CD4-positive, alpha-beta memory T cell (primary cell): ENCODE results near the gene ALK. TPM values are rescaled to one million over a fixed set of nuclear protein-coding genes. Genes with fewer than 3 reads are reported as not detected.

Experiments used
- CTCF ChIA-PET: fragments of 350-600 bp; sonication (Branson Sonifier 250); formaldehyde crosslinking; loops from one replicate; lab custom pipeline; 2021; ENCODE audit warnings: inconsistent platforms; ENCODE audit not compliant: partially characterized antibody; lab: Charles Lee
- POLR2A ChIA-PET: fragments of 350-600 bp; sonication (Branson Sonifier 250); formaldehyde crosslinking; loops from one replicate; lab custom pipeline; 2021; ENCODE audit not compliant: partially characterized antibody; lab: Charles Lee
- DNase-seq, 5 donors: peaks; one replicate each; pipeline versions ENCODE4 v3.0.0 to v3.0.0-alpha.2; 2020 to 2022; ENCODE audit warnings: mixed read lengths in 1 of 5
- H3K27ac ChIP-seq: one replicate; pipeline ENCODE4 v1.7.0; 2013; ENCODE audit warnings: low read depth, low read length
- H3K27me3 ChIP-seq: 2 replicates; pipeline ENCODE4 v1.7.0; 2013; ENCODE audit warnings: mild to moderate bottlenecking, low read length, moderate library complexity; ENCODE audit not compliant: insufficient read depth
- H3K36me3 ChIP-seq: 2 replicates; pipeline ENCODE4 v1.7.0; 2013; ENCODE audit warnings: mild to moderate bottlenecking, low read length, moderate library complexity; ENCODE audit not compliant: insufficient read depth
- H3K4me1 ChIP-seq: 2 replicates; pipeline ENCODE4 v1.7.0; 2013; ENCODE audit warnings: mild to moderate bottlenecking, low read length, moderate library complexity; ENCODE audit not compliant: insufficient read depth
- H3K4me3 ChIP-seq, 2 donors: one replicate each; pipeline ENCODE4 v1.7.0; 2013; ENCODE audit warnings: low read length in 2 of 2, mild to moderate bottlenecking in 1 of 2
- H3K9me3 ChIP-seq, 2 donors: one replicate each; pipeline ENCODE4 v1.7.0; 2013; ENCODE audit warnings: low read length in 2 of 2, control low read depth in 1 of 2; ENCODE audit not compliant: control insufficient read depth in 1 of 2
- H3K27ac Mint-ChIP-seq, 7 donors: one replicate each; pipeline ENCODE4 v1.8.0; 2020 to 2021; ENCODE audit warnings: mixed read lengths in 7 of 7, mild to moderate bottlenecking in 6 of 7, inconsistent platforms in 3 of 7, moderate library complexity in 3 of 7
- H3K27me3 Mint-ChIP-seq, 2 donors: one replicate each; pipeline ENCODE4 v1.8.0; 2020 to 2021; ENCODE audit warnings: mixed read lengths in 2 of 2
- H3K36me3 Mint-ChIP-seq, 2 donors: one replicate each; pipeline ENCODE4 v1.8.0; 2020 to 2021; ENCODE audit warnings: mixed read lengths in 2 of 2, inconsistent platforms in 1 of 2, mild to moderate bottlenecking in 1 of 2
- H3K4me1 Mint-ChIP-seq, 4 donors: one replicate each; pipeline ENCODE4 v1.8.0; 2020 to 2021; ENCODE audit warnings: mixed read lengths in 4 of 4, mild to moderate bottlenecking in 1 of 4
- H3K4me3 Mint-ChIP-seq, 8 donors: one replicate each; pipeline ENCODE4 v1.8.0; 2020 to 2021; ENCODE audit warnings: mixed read lengths in 8 of 8, mild to moderate bottlenecking in 7 of 8, moderate library complexity in 6 of 8, inconsistent platforms in 3 of 8
- H3K9me3 Mint-ChIP-seq, 8 donors: one replicate each; pipeline ENCODE4 v1.8.0; 2020 to 2021; ENCODE audit warnings: mixed read lengths in 8 of 8, mild to moderate bottlenecking in 5 of 8, inconsistent platforms in 3 of 8, moderate library complexity in 1 of 8
- intact Hi-C: fragments of 100-400 bp; cut with micrococcal nuclease; formaldehyde crosslinking; loops from one replicate; pipeline ENCODE4 v1.15.1; 2023
- polyA plus RNA-seq, 2 donors: library from polyadenylated mRNA; unstranded; fragments of 300-500 nt; fragmentation: Illumina TruSeq; gene quantifications; one replicate each; pipeline ENCODE4 v1.2.3, GENCODE V29; 2021
- total RNA-seq, 2 experiments: library from RNA; stranded (reverse); gene quantifications; one replicate each; pipeline ENCODE4 v1.2.3, GENCODE V29; 2021

ALK gene
- total and polyA plus RNA-seq, 4 experiments from 2014 or later: 0.07 TPM; not detected in 3

DNA sequence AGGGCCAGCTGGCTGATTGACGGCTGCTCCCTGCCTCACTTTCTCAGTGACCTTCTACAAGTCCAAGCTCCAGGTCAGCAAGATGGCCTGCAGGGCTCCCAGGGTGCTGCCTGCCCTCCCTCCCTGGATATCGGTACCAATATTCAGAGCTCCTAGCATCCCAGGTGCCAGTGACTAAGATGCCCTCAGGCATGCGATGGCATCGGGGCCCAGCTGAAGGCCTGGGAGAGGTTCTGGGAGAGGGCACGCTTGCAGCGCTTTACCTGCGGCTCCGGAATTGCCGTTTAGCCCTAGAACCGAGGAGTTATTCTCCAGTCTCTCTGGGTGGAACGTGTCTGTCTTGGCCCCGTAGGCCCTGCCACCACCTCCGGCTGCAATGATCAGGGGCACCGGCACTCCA is 689.3 kb downstream of the ALK start:
- peaks cover 10 to 14% of the 10 kb centered on the region in 2 donors for H3K27me3 Mint-ChIP-seq
- no peaks in the 10 kb centered on the region for H3K9me3 ChIP-seq
- H3K27ac Mint-ChIP-seq: no peak overlapping the region
- H3K36me3 Mint-ChIP-seq: no peaks in the 10 kb centered on the region
- no peaks in the 10 kb centered on the region for H3K4me1 ChIP-seq
- H3K27me3 ChIP-seq: no peaks in the 10 kb centered on the region
- POLR2A ChIA-PET: no interaction called here
- H3K4me3 ChIP-seq: no peak overlapping the region
- no peak for DNase-seq
- H3K36me3 ChIP-seq: no peaks in the 10 kb centered on the region
- intact Hi-C loops: no loop called here
- H3K27ac ChIP-seq: no peak overlapping the region
- peaks cover 0 to 1% (median 0%) of the 10 kb centered on the region in 8 donors for H3K9me3 Mint-ChIP-seq
- H3K4me3 Mint-ChIP-seq: no peak overlapping the region
- no peaks in the 10 kb centered on the region for H3K4me1 Mint-ChIP-seq
- CTCF ChIA-PET: no interaction called here

DNA sequence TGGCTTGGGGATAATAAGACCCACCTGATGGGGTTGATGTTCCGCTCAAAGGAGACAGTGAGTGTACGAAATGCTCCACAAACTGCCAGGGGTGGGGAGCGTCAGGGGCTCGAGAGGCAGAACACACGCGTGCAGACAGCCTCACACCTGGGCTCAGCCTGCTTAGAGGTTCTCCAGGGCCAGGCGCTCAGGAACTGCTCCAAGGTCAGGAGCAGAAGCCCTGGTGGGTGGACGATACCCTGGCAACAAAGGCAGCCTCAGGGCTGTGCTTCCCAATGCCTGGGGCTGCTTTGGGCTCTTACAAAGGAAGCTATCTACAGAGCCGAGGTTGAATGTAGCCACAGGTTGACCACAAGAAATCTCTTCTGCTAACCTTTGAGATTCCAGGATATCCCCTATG is 691.7 kb downstream of the ALK start:
- ChIA-PET POLR2A (no interaction called here), CTCF (no interaction called here)
- Histone ChIP-seq H3K36me3 (no peaks in the 10 kb centered on the region), H3K4me3 (no peak overlapping the region), H3K9me3 (no peaks in the 10 kb centered on the region), H3K4me1 (no peaks in the 10 kb centered on the region), H3K27me3 (no peaks in the 10 kb centered on the region), H3K27ac (no peak overlapping the region)
- Mint-ChIP-seq H3K4me3 (no peak overlapping the region), H3K36me3 (no peaks in the 10 kb centered on the region), H3K27me3 (peaks cover 7 to 19% of the 10 kb centered on the region in 2 donors), H3K4me1 (no peaks in the 10 kb centered on the region), H3K27ac (no peak overlapping the region), H3K9me3 (peaks cover 0 to 1% (median 0%) of the 10 kb centered on the region in 8 donors)
- intact Hi-C loops: no loop called here
- DNase-seq: no peak

DNA sequence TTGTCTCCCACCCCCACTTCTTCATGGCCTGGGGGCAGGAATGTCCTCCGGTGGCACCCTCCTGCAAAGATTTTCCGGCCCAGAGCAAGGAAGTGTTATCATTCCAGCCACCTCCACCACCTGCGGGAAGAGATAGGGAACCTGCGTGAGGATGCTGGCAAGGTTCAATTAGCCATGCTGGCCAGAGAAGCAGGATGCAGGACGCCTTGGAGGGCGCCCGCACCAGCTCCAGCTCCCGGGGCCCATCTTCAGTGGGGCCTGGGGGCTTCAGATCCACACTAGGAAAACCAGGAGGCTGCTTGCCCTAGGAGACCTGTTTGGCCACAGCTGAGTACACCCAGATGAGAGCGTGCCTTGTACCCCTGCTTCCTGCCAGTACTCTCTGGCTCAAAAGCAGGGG is 692.4 kb downstream of the ALK start:
- Mint-ChIP-seq H3K9me3 (peaks cover 0 to under 1% (median 0%) of the 10 kb centered on the region in 8 donors), H3K4me3 (no peak overlapping the region), H3K36me3 (no peaks in the 10 kb centered on the region), H3K27ac (no peak overlapping the region), H3K4me1 (no peaks in the 10 kb centered on the region), H3K27me3 (peaks cover 7 to 19% of the 10 kb centered on the region in 2 donors)
- Histone ChIP-seq H3K4me1 (no peaks in the 10 kb centered on the region), H3K9me3 (no peaks in the 10 kb centered on the region), H3K27ac (no peak overlapping the region), H3K27me3 (no peaks in the 10 kb centered on the region), H3K4me3 (no peak overlapping the region), H3K36me3 (no peaks in the 10 kb centered on the region)
- ChIA-PET POLR2A (no interaction called here), CTCF (no interaction called here)
- DNase-seq: no peak
- intact Hi-C loops: no loop called here

GRCh38 chr2:29227935-29228675 is 693.3 kb downstream of the ALK start:
- POLR2A ChIA-PET: no interaction called here
- H3K27me3 Mint-ChIP-seq: peaks cover 4 to 19% of the 10 kb centered on the region in 2 donors

DNA sequence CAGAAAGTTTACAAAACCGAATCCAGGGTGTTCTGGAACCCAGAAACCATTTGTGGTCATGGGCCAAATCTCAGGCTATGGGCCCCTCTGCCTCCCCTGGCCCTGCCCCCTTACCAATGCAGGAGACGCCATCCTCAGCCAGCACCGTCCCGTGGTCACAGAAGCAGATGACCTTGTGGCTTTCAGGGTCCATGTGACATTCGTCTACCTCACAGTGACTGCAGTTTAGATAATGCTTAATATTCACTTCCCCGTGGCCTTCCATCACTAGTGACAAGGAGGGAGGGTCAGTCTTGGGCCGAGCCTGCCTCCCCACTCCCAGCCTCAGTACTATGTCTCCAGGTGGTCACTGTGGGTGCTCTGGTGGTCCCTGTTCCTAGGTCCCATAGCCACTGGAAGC is 694.6 kb downstream of the ALK start:
- ChIA-PET POLR2A (no interaction called here), CTCF (no interaction called here)
- Mint-ChIP-seq H3K27ac (no peak overlapping the region), H3K9me3 (no peaks in the 10 kb centered on the region), H3K36me3 (no peaks in the 10 kb centered on the region), H3K27me3 (peaks cover 4 to 19% of the 10 kb centered on the region in 2 donors), H3K4me3 (no peak overlapping the region), H3K4me1 (no peaks in the 10 kb centered on the region)
- DNase-seq: no peak
- Histone ChIP-seq H3K36me3 (no peaks in the 10 kb centered on the region), H3K9me3 (no peaks in the 10 kb centered on the region), H3K27ac (no peak overlapping the region), H3K4me3 (no peak overlapping the region), H3K4me1 (no peaks in the 10 kb centered on the region), H3K27me3 (no peaks in the 10 kb centered on the region)
- intact Hi-C loops: no loop called here

More at GRCh38 chr2:29227935-29228675, 693.3 kb downstream of the ALK start:
- Mint-ChIP-seq H3K27ac (no peak overlapping the region), H3K36me3 (no peaks in the 10 kb centered on the region), H3K9me3 (no peaks in the 10 kb centered on the region), H3K4me1 (no peaks in the 10 kb centered on the region), H3K4me3 (no peak overlapping the region)
- H3K36me3 ChIP-seq: no peaks in the 10 kb centered on the region
- CTCF ChIA-PET: no interaction called here
- intact Hi-C loops: no loop called here
- H3K4me3 ChIP-seq: no peak overlapping the region
- no peaks in the 10 kb centered on the region for H3K27me3 ChIP-seq
- H3K27ac ChIP-seq: no peak overlapping the region
- no peaks in the 10 kb centered on the region for H3K9me3 ChIP-seq
- no peak for DNase-seq
- H3K4me1 ChIP-seq: no peaks in the 10 kb centered on the region

DNA sequence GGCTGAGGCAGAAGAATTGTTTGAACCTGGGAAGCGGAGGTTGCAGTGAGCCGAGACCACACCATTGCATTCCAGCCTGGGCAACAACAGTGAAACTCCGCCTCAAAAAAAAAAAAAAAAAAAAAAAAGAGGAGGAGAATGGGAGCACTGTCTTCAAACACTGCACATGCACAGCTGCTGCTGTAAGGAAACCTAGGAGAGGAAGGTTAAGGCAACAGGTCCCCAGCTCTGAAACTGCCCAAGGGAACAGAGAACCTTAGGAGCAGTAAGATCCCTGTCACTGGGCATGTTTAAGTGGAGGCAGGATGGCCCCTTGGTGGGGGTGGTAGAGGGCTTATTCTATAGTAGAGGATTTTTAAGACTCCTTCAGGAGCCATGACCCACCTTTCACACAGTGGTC is 695.0 kb downstream of the ALK start:
- no peak for DNase-seq
- Mint-ChIP-seq H3K27ac (no peak overlapping the region), H3K36me3 (no peaks in the 10 kb centered on the region), H3K4me3 (peak overlapping the region in 1 of 8 donors; percentile 30), H3K27me3 (peaks cover 4 to 19% of the 10 kb centered on the region in 2 donors), H3K4me1 (no peaks in the 10 kb centered on the region), H3K9me3 (no peaks in the 10 kb centered on the region)
- Histone ChIP-seq H3K27ac (no peak overlapping the region), H3K4me3 (no peak overlapping the region), H3K4me1 (no peaks in the 10 kb centered on the region), H3K27me3 (no peaks in the 10 kb centered on the region), H3K36me3 (no peaks in the 10 kb centered on the region), H3K9me3 (no peaks in the 10 kb centered on the region)
- intact Hi-C loops: no loop called here
- ChIA-PET POLR2A (no interaction called here), CTCF (no interaction called here)

- ChIA-PET CTCF (no interaction called here), POLR2A (no interaction called here)
- Histone ChIP-seq H3K4me1 (no peaks in the 10 kb centered on the region), H3K4me3 (no peak overlapping the region), H3K9me3 (no peaks in the 10 kb centered on the region), H3K27me3 (no peaks in the 10 kb centered on the region), H3K27ac (no peak overlapping the region), H3K36me3 (no peaks in the 10 kb centered on the region)
- no peak for DNase-seq
- intact Hi-C loops: no loop called here
- H3K4me3 Mint-ChIP-seq: no peak overlapping the region
- H3K9me3 Mint-ChIP-seq: no peaks in the 10 kb centered on the region
- no peaks in the 10 kb centered on the region for H3K36me3 Mint-ChIP-seq
- H3K27me3 Mint-ChIP-seq: peaks cover 4 to 19% of the 10 kb centered on the region in 2 donors
- H3K4me1 Mint-ChIP-seq: no peaks in the 10 kb centered on the region
- H3K27ac Mint-ChIP-seq: no peak overlapping the region
Measured at GRCh38 chr2:29225814-29226213, 695.6 kb downstream of the ALK start.
